ENCODE measurements around the gene LRTM1.

Gene LRTM1

GRCh38 chr3:54962200-54962599 lies 34.3 kb upstream of the LRTM1 start:
- Histone ChIP-seq H3K4me1 (ENCODE audit: control insufficient read depth, insufficient read depth, low read length) (peaks cover 9% of the 10 kb centered on the region), H3K27me3 (ENCODE audit: control insufficient read depth, insufficient read depth, low read length, poor library complexity, severe bottlenecking) (no peaks in the 10 kb centered on the region), H3K27ac (ENCODE audit: insufficient read depth, low read depth, low read length, poor library complexity, severe bottlenecking) (no peak overlapping the region), H3K9me3 (ENCODE audit: control insufficient read depth, low read length) (no peaks in the 10 kb centered on the region), H3K4me3 (ENCODE audit: insufficient read depth, low read depth, low read length) (no peak overlapping the region), H3K36me3 (ENCODE audit: control insufficient read depth, insufficient read depth, low read length) (no peaks in the 10 kb centered on the region)
- 94 to 99% methylated on average over 2 of the region's 2 CpGs for WGBS, 2 experiments

DNA sequence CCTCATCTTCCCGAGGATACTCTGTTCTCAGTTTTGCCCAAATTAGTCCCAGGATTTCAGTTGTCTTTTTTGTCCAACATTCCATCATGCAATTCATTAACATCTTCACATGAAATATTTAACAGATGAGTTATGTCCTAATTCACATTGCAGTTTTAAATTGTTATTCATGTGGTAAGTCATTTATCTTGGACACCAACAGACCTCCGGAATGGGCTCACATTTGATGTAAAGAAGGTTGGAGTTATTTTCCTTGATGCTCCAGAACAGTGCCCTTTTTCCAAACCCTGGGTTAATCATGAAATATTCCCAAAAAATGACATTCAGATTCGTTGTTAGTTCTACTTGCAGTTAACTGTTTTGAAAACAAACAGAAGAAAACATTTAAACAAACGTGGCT lies 32.8 kb upstream of the LRTM1 start:
- 88 to 90% methylated on average over 4 of the region's 4 CpGs for WGBS, 2 experiments
- Histone ChIP-seq H3K36me3 (ENCODE audit: control insufficient read depth, insufficient read depth, low read length) (no peaks in the 10 kb centered on the region), H3K4me1 (ENCODE audit: control insufficient read depth, insufficient read depth, low read length) (peaks cover 9% of the 10 kb centered on the region), H3K27ac (ENCODE audit: insufficient read depth, low read depth, low read length, poor library complexity, severe bottlenecking) (no peak overlapping the region), H3K9me3 (ENCODE audit: control insufficient read depth, low read length) (no peaks in the 10 kb centered on the region), H3K4me3 (ENCODE audit: insufficient read depth, low read depth, low read length) (no peak overlapping the region), H3K27me3 (ENCODE audit: control insufficient read depth, insufficient read depth, low read length, poor library complexity, severe bottlenecking) (no peaks in the 10 kb centered on the region)

- no CpG with 5 or more reads among the region's 1 CpG for WGBS, 2 experiments
- no peaks in the 10 kb centered on the region for H3K36me3 ChIP-seq (ENCODE audit: control insufficient read depth, insufficient read depth, low read length)
- no peaks in the 10 kb centered on the region for H3K9me3 ChIP-seq (ENCODE audit: control insufficient read depth, low read length)
- H3K27ac ChIP-seq (ENCODE audit: insufficient read depth, low read depth, low read length, poor library complexity, severe bottlenecking): no peak overlapping the region
- H3K4me3 ChIP-seq (ENCODE audit: insufficient read depth, low read depth, low read length): no peak overlapping the region
- peaks cover 9% of the 10 kb centered on the region for H3K4me1 ChIP-seq (ENCODE audit: control insufficient read depth, insufficient read depth, low read length)
- H3K27me3 ChIP-seq (ENCODE audit: control insufficient read depth, insufficient read depth, low read length, poor library complexity, severe bottlenecking): no peaks in the 10 kb centered on the region
Measured at GRCh38 chr3:54960082-54960481, 32.2 kb upstream of the LRTM1 start.

DNA sequence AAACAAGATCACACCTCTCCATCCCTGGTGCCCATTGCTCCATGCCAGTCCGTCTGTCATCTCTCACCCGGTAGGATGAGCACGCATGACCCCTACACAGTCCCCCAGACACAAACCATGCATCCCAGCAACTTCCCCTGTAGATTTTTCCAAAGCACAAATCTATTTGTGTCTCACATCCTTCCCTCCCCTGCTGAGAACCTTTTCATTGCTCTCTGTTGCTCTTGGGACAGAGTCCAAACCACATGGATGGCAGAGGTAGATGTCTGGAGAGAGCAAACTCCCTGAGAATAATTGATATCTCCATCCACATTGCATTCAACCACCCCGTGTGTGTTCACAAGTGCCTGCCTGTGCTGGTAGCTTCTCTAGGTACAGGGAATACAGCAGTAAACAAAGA lies 29.9 kb upstream of the LRTM1 start:
- no peak overlapping the region for H3K4me3 ChIP-seq (ENCODE audit: insufficient read depth, low read depth, low read length)
- WGBS, 2 experiments: 92 to 99% methylated on average over 4 of the region's 4 CpGs
- peaks cover 3% of the 10 kb centered on the region for H3K4me1 ChIP-seq (ENCODE audit: control insufficient read depth, insufficient read depth, low read length)
- H3K27ac ChIP-seq (ENCODE audit: insufficient read depth, low read depth, low read length, poor library complexity, severe bottlenecking): no peak overlapping the region
- no peaks in the 10 kb centered on the region for H3K9me3 ChIP-seq (ENCODE audit: control insufficient read depth, low read length)
- no peaks in the 10 kb centered on the region for H3K36me3 ChIP-seq (ENCODE audit: control insufficient read depth, insufficient read depth, low read length)
- no peaks in the 10 kb centered on the region for H3K27me3 ChIP-seq (ENCODE audit: control insufficient read depth, insufficient read depth, low read length, poor library complexity, severe bottlenecking)

- Histone ChIP-seq H3K27ac (ENCODE audit: insufficient read depth, low read depth, low read length, poor library complexity, severe bottlenecking) (no peak overlapping the region), H3K4me3 (ENCODE audit: insufficient read depth, low read depth, low read length) (no peak overlapping the region), H3K36me3 (ENCODE audit: control insufficient read depth, insufficient read depth, low read length) (no peaks in the 10 kb centered on the region), H3K27me3 (ENCODE audit: control insufficient read depth, insufficient read depth, low read length, poor library complexity, severe bottlenecking) (no peaks in the 10 kb centered on the region), H3K9me3 (ENCODE audit: control insufficient read depth, low read length) (no peaks in the 10 kb centered on the region), H3K4me1 (ENCODE audit: control insufficient read depth, insufficient read depth, low read length) (peaks cover 3% of the 10 kb centered on the region)
- 96 to 97% methylated on average over 6 of the region's 6 CpGs for WGBS, 2 experiments
Measured at GRCh38 chr3:54955941-54956340, 28.1 kb upstream of the LRTM1 start.

DNA sequence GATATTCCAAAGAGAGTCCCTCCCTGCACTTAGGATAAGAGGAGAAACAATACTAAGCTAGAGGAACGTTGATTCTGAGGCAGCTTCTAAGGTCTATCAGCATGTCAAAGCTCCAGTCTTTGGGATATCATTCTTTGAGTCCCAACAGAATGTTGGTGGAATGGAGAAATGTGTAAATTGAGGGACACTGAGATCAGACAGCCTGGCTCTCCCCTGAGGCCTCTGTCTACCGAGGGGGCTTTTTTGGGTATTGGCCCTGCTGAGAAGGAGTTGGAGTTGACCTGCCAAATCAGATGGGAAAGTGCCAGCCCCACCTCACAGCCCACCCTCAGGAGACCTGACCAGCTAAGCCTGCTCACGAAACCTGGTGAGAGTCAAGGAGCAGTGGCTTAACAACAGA lies 27.6 kb upstream of the LRTM1 start:
- no peak overlapping the region for H3K27ac ChIP-seq (ENCODE audit: insufficient read depth, low read depth, low read length, poor library complexity, severe bottlenecking)
- 76 to 80% methylated on average over 3 of the region's 3 CpGs for WGBS, 2 experiments

DNA sequence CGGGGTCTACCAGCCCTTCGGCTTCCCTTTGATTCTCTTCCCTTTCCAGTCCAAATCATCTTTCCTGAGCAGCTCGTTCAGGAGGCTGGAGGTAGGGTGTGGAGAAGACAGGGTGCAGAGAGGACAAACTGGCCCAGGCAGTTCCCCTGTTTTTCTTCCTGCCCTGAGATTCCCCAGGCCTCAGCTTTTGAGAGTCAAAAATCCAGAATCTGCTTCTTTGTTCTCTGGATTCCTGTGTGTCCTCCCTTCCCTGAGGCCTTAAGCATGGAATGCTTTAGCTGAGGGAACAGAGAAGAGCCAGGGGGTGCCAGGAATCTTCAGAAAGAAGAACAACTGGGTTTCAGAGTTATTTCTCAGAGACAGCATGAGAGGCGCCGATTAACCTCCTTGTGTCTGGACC lies 26.7 kb upstream of the LRTM1 start:
- WGBS, 2 experiments: 66 to 94% methylated on average over 4 to 5 of the region's 5 CpGs
- no peak overlapping the region for H3K27ac ChIP-seq (ENCODE audit: insufficient read depth, low read depth, low read length, poor library complexity, severe bottlenecking)

More for the DNA sequence above, 27.6 kb upstream of the LRTM1 start:
- Histone ChIP-seq H3K27me3 (ENCODE audit: control insufficient read depth, insufficient read depth, low read length, poor library complexity, severe bottlenecking) (no peaks in the 10 kb centered on the region), H3K4me3 (ENCODE audit: insufficient read depth, low read depth, low read length) (no peak overlapping the region), H3K9me3 (ENCODE audit: control insufficient read depth, low read length) (no peaks in the 10 kb centered on the region), H3K36me3 (ENCODE audit: control insufficient read depth, insufficient read depth, low read length) (no peaks in the 10 kb centered on the region), H3K4me1 (ENCODE audit: control insufficient read depth, insufficient read depth, low read length) (peaks cover 3% of the 10 kb centered on the region)

GRCh38 chr3:54954022-54954421 lies 26.2 kb upstream of the LRTM1 start:
- H3K4me1 ChIP-seq (ENCODE audit: control insufficient read depth, insufficient read depth, low read length): peaks cover 3% of the 10 kb centered on the region
- no peak overlapping the region for H3K4me3 ChIP-seq (ENCODE audit: insufficient read depth, low read depth, low read length)
- no peaks in the 10 kb centered on the region for H3K27me3 ChIP-seq (ENCODE audit: control insufficient read depth, insufficient read depth, low read length, poor library complexity, severe bottlenecking)
- H3K36me3 ChIP-seq (ENCODE audit: control insufficient read depth, insufficient read depth, low read length): no peaks in the 10 kb centered on the region
- 78 to 85% methylated on average over 5 of the region's 5 CpGs for WGBS, 2 experiments
- H3K9me3 ChIP-seq (ENCODE audit: control insufficient read depth, low read length): no peaks in the 10 kb centered on the region
- H3K27ac ChIP-seq (ENCODE audit: insufficient read depth, low read depth, low read length, poor library complexity, severe bottlenecking): no peak overlapping the region

More for the DNA sequence above, 26.7 kb upstream of the LRTM1 start:
- Histone ChIP-seq H3K36me3 (ENCODE audit: control insufficient read depth, insufficient read depth, low read length) (no peaks in the 10 kb centered on the region), H3K4me3 (ENCODE audit: insufficient read depth, low read depth, low read length) (no peak overlapping the region), H3K9me3 (ENCODE audit: control insufficient read depth, low read length) (no peaks in the 10 kb centered on the region), H3K27me3 (ENCODE audit: control insufficient read depth, insufficient read depth, low read length, poor library complexity, severe bottlenecking) (no peaks in the 10 kb centered on the region), H3K4me1 (ENCODE audit: control insufficient read depth, insufficient read depth, low read length) (peaks cover 3% of the 10 kb centered on the region)

DNA sequence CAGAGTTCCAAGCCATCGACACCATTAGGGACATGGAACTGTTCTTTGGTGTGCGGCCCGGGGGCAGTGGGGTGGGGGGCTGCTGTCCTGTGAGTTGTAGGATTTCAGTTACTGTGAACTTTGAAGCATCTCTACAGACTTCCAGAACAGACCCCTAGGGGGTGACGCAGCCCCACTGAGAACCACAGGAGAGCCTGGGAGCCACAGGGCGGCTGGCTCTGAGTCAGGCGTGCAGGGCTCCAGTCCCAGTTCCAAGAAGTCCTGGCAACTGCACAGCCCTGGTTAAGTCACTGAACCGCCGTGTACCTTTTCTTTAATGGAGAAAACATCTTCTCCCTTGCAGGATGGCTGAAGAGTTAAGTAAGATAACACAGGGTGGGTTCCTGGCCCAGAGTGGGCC lies 23.5 kb upstream of the LRTM1 start:
- WGBS, 2 experiments: 83 to 87% methylated on average over 8 of the region's 8 CpGs
- Histone ChIP-seq H3K4me1 (ENCODE audit: control insufficient read depth, insufficient read depth, low read length) (peaks cover 3% of the 10 kb centered on the region), H3K9me3 (ENCODE audit: control insufficient read depth, low read length) (no peaks in the 10 kb centered on the region), H3K4me3 (ENCODE audit: insufficient read depth, low read depth, low read length) (no peak overlapping the region), H3K36me3 (ENCODE audit: control insufficient read depth, insufficient read depth, low read length) (no peaks in the 10 kb centered on the region), H3K27ac (ENCODE audit: insufficient read depth, low read depth, low read length, poor library complexity, severe bottlenecking) (no peak overlapping the region), H3K27me3 (ENCODE audit: control insufficient read depth, insufficient read depth, low read length, poor library complexity, severe bottlenecking) (no peaks in the 10 kb centered on the region)

DNA sequence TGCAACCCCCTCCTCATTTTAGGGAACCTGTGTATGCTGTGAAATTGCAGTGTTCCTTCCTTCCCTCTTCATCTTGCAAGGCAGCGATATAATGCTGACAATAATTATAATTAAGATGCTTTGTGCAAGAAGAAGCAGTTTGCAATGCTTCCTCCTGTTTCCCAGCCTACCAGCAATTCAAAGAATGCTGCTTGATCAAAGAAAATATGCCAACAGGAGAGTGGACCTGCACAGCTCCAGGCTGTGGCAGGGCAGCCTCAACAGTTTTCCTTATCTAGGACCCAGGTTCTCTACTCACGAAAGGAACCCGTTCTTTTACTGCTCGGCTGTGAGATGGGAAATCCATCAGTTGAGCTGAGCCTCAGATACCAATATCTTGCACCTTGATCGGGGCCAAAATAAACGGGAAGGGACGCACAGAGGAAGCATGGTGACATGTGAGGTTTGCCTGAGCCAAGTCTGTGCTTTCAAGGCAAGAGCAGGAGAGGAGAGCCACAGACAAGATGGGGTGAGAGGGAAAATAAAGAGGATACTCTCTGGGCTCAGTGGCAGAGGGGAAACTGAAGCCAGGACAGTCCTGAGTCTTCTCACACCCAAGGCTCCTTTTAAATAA lies 22.6 kb upstream of the LRTM1 start:
- H3K4me1 ChIP-seq (ENCODE audit: control insufficient read depth, insufficient read depth, low read length): peaks cover 3% of the 10 kb centered on the region
- H3K4me3 ChIP-seq (ENCODE audit: insufficient read depth, low read depth, low read length): no peak overlapping the region
- no peaks in the 10 kb centered on the region for H3K36me3 ChIP-seq (ENCODE audit: control insufficient read depth, insufficient read depth, low read length)
- WGBS, 2 experiments: 93 to 94% methylated on average over 6 to 7 of the region's 7 CpGs
- no peaks in the 10 kb centered on the region for H3K9me3 ChIP-seq (ENCODE audit: control insufficient read depth, low read length)
- no peak overlapping the region for H3K27ac ChIP-seq (ENCODE audit: insufficient read depth, low read depth, low read length, poor library complexity, severe bottlenecking)
- H3K27me3 ChIP-seq (ENCODE audit: control insufficient read depth, insufficient read depth, low read length, poor library complexity, severe bottlenecking): no peaks in the 10 kb centered on the region

Measured in ectodermal cell (in vitro differentiated cells).